HL-60/S4 (cell line): ENCODE results near the gene HDHD5.

Experiments
- in situ Hi-C: fragments of 300-500 bp; cut with MboI; formaldehyde crosslinking; loops from 2 replicates; pipeline ENCODE4 v1.14.3; 2022; ENCODE audit warnings: low sequenced_read_pairs

Gene HDHD5

GRCh38 chr22:17158568-17159503 is at the start of gene HDHD5:
TSS of gene HDHD5 (minus strand) at chr22:17159277. CDS start at chr22:17159251, 26 bp downstream.
- in situ Hi-C loops = no loop called here

- in situ Hi-C loops = no loop called here
These were observed 46.4 kb upstream of the HDHD5 start for GRCh38 chr22:17205432-17205831.

GRCh38 chr22:17201285-17201945 is 42.3 kb upstream of the HDHD5 start:
- in situ Hi-C loops = no loop called here

GRCh38 chr22:17199003-17199731 is 40.1 kb upstream of the HDHD5 start:
- in situ Hi-C loops = no loop called here

GRCh38 chr22:17198170-17199002 is 39.3 kb upstream of the HDHD5 start:
- in situ Hi-C loops = no loop called here

GRCh38 chr22:17194213-17194612 is 35.1 kb upstream of the HDHD5 start:
- in situ Hi-C loops = no loop called here

GRCh38 chr22:17192186-17192585 is 33.1 kb upstream of the HDHD5 start:
- in situ Hi-C loops = no loop called here

- in situ Hi-C loops = no loop called here
These were observed 32.2 kb upstream of the HDHD5 start for GRCh38 chr22:17191163-17191784.

- in situ Hi-C loops = no loop called here
These were observed 31.6 kb upstream of the HDHD5 start for GRCh38 chr22:17190702-17191101.

- in situ Hi-C loops = no loop called here
These were observed 17.6 kb upstream of the HDHD5 start for GRCh38 chr22:17176715-17177114.

GRCh38 chr22:17172029-17172833 is 13.2 kb upstream of the HDHD5 start:
- in situ Hi-C loops = no loop called here

- in situ Hi-C loops = no loop called here
These were observed 12.3 kb upstream of the HDHD5 start for GRCh38 chr22:17171153-17172028.

- in situ Hi-C loops = no loop called here
These were observed 8.4 kb upstream of the HDHD5 start for GRCh38 chr22:17167486-17167885.

- in situ Hi-C loops = no loop called here
These were observed 5.4 kb upstream of the HDHD5 start for GRCh38 chr22:17164392-17165024.

- in situ Hi-C loops = no loop called here
These were observed 3.7 kb upstream of the HDHD5 start for GRCh38 chr22:17162731-17163130.

- in situ Hi-C loops = no loop called here
These were observed 2.9 kb upstream of the HDHD5 start for GRCh38 chr22:17161991-17162390.

GRCh38 chr22:17159504-17159951 is 451 bp upstream of the HDHD5 start:
- in situ Hi-C loops = no loop called here

GRCh38 chr22:17158176-17158567 is 905 bp downstream of the HDHD5 start:
- in situ Hi-C loops = no loop called here
